ENCODE data around the gene TPCN2.
"Not testable (repeated sequence)": the region's sequence is repeated elsewhere in the genome, so short reads cannot be mapped to it uniquely, and the experiment has no call there.

The TPCN2 gene

DNA sequence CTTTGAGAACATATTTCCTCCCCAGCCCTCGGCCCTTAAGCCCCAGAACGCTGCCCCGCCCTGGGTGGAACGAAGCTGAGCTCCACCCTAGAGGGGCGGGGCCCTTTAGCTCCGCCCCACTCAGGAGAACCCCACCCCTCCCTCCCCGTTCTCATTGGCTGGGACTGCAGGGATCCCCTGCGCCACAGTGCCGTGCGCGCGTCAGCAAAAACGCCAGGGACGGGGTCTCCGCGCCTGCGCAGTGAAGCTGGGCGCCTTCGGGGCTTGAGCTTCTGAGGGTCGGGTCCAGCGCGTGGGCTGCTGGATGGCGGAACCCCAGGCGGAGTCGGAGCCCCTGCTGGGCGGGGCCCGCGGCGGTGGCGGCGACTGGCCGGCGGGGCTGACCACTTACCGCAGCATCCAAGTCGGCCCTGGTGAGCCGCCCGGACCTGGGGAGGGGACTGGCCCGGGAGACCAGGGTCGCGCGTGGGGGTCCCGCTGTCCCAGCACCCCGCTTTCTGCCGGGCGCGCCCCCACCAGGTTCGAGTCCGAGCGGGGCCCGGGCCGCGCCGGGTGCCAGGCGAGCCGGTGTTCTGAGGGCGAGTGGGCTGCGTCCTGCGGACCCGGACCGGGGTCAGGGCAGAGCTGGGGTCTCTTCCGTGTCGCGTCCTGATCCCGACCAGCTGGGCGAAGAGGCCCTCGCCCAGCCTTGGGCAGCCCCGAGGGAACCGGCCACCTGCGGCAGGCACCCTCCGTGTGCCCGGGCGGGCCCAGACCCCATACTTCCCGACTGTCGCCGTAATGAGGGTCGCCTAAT is at the start of gene TPCN2:
TPCN2 (plus strand) TSS at position 239 of the 796 bp plus-strand sequence; CDS start at position 305, 66 bp downstream.
- peak within 1 kb of the TSS; percentile 95 for H3K27ac Mint-ChIP-seq
- H3K4me1 Mint-ChIP-seq = peaks cover 39 to 57% of the 10 kb centered on the region in 2 donors
- DNase-seq (peak; percentile 90), ATAC-seq (replicated peaks) (peak; percentile 91 to 96)
- no peaks in the 10 kb centered on the region for H3K9me3 Mint-ChIP-seq
- H3K4me3 Mint-ChIP-seq = peak within 1 kb of the TSS; percentile 86 to 89
- H3K27me3 Mint-ChIP-seq = peaks cover 5 to 13% of the 10 kb centered on the region in 2 donors
- H3K36me3 Mint-ChIP-seq = peaks cover 16 to 17% of the 10 kb centered on the region in 2 donors

DNA sequence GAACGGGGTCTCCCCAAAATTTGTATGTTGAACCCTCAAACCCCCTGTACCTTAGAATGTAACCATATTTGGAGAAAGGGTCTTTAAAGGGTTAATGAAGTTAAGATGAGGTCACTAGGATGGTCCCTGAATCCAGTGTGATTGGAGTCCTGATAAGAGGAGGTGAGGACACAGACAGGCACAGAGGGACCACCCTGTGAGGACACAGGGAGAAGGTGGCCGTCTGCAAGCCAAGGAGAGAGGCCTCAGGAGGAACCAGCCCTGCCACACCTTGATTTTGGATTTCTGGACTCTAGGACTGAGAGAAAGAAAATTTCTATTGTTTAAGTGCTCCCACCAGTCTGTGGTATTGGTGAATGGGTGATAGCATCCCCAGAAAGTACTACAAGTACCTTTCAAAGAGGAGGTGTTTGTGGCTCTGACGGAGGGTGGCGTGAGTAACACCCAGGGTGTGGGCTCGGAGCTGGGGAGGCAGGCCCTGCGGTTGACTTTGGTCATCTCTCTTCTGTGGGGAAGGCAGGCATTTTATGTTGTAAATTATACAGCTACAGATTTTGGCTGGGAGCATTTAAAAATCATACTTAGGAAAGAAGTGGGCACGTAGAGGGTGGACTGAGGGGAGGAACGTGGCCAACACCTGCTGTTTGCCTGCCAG is 49.5 kb upstream of the TPCN2 start:
- DNase-seq (no peak), ATAC-seq (replicated peaks) (no peak)
- Mint-ChIP-seq H3K4me1 (no peaks in the 10 kb centered on the region), H3K27ac (no peak overlapping the region), H3K4me3 (no peak overlapping the region), H3K27me3 (peaks cover 16 to 36% of the 10 kb centered on the region in 2 donors), H3K9me3 (no peaks in the 10 kb centered on the region), H3K36me3 (no peaks in the 10 kb centered on the region)

DNA sequence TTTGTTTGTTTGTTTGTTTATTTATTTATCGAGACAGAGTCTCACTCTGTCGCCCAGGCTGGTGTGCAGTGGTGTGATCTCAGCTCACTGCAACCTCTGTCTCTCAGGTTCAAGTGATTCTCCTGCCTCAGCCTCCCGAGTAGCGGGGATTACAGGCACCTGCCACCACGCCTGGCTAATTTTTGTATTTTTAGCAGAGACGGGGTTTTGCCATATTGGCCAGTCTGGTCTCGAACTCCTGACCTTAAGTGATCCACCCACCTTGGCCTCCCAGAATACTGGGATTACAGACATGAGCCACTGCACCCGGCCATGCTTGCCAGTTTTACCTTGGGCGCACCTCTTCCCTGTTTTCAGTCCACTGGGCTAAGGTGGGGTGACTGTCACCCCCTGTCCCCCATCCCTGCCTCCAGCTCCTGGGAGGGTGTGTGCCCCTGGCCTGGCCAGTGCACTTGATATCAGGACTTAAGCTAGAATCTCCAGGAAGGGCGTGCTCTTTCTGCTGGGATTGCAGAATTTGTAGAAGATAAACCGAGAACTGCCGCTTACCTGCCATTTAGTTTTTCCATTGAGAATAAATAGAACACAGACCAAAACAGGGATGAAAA is 48.9 kb upstream of the TPCN2 start:
- ATAC-seq (replicated peaks); H3K36me3 Mint-ChIP-seq; H3K4me3 Mint-ChIP-seq; H3K4me1 Mint-ChIP-seq; DNase-seq; H3K27ac Mint-ChIP-seq; H3K9me3 Mint-ChIP-seq: not testable (repeated sequence)
- peaks cover 16 to 35% of the 10 kb centered on the region in 2 donors for H3K27me3 Mint-ChIP-seq

DNA sequence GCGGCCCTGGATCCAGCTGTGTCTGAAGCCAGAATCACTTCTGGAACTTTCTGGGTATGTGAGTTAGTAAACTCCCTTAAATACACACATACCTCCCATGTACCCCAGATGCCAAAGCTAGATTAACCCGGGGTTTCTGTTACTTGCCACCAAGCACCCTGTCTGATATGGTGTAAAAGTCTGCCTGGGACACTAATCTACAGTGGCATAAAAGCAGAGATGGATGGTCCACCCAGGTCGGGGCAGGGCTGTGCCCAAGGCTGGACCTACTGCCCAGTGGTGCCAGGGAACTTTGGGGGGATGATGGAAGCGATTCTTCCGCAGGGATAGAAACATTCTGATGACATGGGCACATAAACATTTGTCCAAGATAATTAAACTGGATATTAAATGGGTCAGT is 48.3 kb upstream of the TPCN2 start:
- Mint-ChIP-seq H3K4me3 (no peak overlapping the region), H3K9me3 (no peaks in the 10 kb centered on the region), H3K4me1 (no peaks in the 10 kb centered on the region), H3K27ac (no peak overlapping the region), H3K27me3 (peaks cover 20 to 39% of the 10 kb centered on the region in 2 donors), H3K36me3 (no peaks in the 10 kb centered on the region)
- DNase-seq (no peak), ATAC-seq (replicated peaks) (no peak)

DNA sequence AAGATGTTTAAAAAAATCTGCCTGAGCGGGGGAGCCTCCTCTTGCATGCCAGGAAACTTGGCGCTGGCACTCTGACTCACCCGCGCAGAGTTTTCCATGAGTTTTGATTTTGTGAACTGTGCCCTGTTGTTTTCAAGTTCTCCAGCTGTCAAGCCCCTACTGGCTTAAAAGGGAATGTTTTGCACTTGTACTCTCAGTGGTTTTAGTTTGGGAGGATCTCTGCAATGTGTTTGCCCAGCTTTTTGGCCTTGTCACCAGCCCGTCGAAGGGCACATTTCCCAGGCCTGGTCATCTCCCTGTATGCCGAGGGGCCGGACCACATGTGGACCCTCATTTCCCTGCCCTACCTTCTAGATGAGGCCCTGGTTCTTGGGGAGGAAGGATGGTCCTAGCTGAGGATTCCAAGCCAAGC is 47.9 kb upstream of the TPCN2 start:
- ATAC-seq (replicated peaks) = no peak
- Mint-ChIP-seq H3K4me3 (no peak overlapping the region), H3K27me3 (peaks cover 24 to 44% of the 10 kb centered on the region in 2 donors), H3K9me3 (no peaks in the 10 kb centered on the region), H3K27ac (no peak overlapping the region), H3K4me1 (no peaks in the 10 kb centered on the region), H3K36me3 (no peaks in the 10 kb centered on the region)
- no peak for DNase-seq

DNA sequence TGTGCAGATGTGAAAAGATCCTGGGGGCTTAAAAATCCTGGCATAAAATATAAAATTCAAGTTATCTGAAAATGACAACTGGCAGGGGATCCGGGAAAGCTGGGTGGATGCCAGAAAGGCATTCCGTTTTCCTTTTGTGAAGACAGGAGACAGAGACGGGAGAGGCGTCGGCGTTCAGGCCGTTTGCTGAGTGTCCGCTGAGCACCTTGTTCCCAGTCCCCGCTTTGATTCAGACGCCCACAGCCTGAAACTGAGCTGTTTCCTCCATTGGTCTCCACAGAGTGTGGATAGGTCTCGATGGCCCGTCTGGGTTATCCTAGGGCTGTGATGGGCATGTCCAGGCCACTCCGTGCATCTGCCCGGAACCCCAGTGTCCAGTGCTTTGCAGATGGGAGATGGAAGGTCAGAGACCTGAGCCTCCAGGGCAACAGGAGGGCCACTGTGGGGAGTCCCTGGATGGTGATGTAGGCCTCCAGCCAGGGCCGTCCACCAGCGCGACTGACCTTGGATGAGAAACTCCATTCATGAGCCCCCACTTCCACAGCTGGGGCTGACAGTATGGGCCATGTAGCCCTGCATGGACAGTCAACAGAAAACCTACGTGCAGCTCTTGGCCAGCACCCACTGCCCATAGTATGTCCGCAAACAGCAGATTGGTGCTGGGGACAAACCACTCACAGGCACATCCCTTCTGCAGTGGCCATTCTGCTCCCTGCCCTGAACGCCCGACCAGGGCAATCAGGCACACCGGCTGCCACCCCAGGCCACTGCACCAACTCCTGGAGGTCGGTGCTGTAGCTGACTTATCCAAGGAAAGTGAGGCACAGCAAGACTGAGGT is 47.3 kb upstream of the TPCN2 start:
- Mint-ChIP-seq H3K4me3 (no peak overlapping the region), H3K4me1 (no peaks in the 10 kb centered on the region), H3K27me3 (peaks cover 29 to 47% of the 10 kb centered on the region in 2 donors), H3K27ac (no peak overlapping the region), H3K36me3 (no peaks in the 10 kb centered on the region), H3K9me3 (no peaks in the 10 kb centered on the region)
- no peak for ATAC-seq (replicated peaks)
- no peak for DNase-seq

DNA sequence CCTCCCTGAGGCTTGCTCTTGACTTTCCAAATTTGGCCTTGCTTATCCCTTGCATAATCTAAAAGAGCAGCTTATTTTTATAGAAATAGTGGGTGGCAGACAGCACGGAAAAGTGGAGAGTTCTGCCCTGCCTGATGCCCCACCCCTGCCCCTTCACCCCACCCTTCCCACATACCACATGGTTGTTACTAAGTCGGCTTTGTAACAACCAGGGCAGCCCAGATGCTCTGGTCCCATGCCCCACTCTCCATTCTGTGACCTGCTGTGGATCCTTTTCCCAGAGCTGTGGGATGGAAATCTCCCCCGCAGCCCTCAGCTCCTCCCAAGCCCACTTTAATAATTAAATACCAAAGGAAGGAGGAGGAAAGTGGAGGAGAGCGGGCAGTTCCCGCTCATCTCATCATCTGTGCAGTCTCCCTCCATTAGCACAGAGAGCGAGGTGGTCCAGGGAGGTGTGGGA is 46.6 kb upstream of the TPCN2 start:
- no peaks in the 10 kb centered on the region for H3K4me1 Mint-ChIP-seq
- ATAC-seq (replicated peaks) = no peak
- no peaks in the 10 kb centered on the region for H3K36me3 Mint-ChIP-seq
- no peak for DNase-seq
- no peak overlapping the region for H3K4me3 Mint-ChIP-seq
- H3K27ac Mint-ChIP-seq = no peak overlapping the region
- H3K9me3 Mint-ChIP-seq = no peaks in the 10 kb centered on the region
- H3K27me3 Mint-ChIP-seq = peaks cover 24 to 49% of the 10 kb centered on the region in 2 donors

DNA sequence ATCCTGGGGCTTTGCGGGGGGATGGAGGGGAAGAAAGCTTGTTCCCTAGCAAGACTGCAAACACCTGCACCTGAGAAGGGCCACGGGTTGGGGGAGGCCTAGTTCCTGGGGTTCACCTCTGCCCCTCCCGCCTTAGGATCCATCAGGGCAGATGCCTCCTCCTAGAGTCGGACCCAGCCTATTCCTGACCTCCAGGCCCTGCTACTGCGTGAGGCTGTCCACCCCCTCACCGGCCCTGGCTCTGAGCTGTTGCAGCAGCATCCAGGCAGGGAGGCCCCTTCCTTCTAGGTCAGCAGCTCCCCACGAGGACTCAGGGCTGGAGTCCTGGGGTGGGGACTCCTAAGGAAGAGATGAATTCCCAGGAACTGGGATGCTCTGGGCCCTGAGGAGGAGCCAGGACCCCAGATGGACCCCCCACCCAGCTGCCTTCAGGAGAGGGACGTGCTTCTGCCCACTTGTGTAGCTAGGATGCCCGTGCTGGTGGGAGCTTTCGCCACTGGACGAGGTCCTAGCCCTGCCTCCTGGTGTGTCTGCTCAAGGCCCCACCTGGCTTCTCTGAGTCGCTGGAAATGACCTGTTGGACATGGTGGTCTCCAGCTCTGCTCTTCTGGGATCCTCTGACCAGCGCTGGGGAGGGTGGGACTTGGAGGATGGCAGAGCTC is 46.0 kb upstream of the TPCN2 start:
- ATAC-seq (replicated peaks) = no peak
- H3K27ac Mint-ChIP-seq = no peak overlapping the region
- peaks cover 24 to 53% of the 10 kb centered on the region in 2 donors for H3K27me3 Mint-ChIP-seq
- H3K4me3 Mint-ChIP-seq = no peak overlapping the region
- no peak for DNase-seq
- H3K36me3 Mint-ChIP-seq = no peaks in the 10 kb centered on the region
- no peaks in the 10 kb centered on the region for H3K9me3 Mint-ChIP-seq
- no peaks in the 10 kb centered on the region for H3K4me1 Mint-ChIP-seq

DNA sequence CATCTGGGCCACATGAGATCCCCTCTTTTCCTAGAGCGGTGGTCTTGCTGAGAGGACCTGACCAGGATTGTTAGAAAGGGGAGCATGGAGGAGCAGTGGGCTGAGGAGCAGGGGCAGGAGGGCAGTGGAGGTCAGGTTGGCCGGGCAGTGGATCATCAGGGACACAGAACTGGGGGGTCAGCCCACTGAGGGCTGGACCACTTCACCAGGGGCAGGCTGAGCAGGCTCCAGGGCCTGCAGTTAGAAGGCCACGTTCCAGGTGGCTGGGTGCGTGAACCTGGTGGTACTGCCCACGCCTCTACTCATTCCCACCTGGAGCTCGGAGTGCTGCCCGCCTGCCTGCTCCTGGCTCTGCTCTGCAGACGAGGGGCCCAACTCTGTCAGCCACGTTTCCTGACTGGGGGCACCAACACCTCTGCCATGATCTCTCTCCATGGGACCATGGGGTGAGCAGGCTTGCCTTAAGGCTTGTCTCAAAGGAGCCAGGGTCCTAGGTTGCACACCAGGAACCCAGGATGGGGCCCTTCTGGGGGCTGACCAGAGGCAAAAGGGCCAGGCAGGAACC is 45.3 kb upstream of the TPCN2 start:
- no peak for DNase-seq
- ATAC-seq (replicated peaks) = no peak
- H3K9me3 Mint-ChIP-seq = no peaks in the 10 kb centered on the region
- H3K27me3 Mint-ChIP-seq = peaks cover 28 to 50% of the 10 kb centered on the region in 2 donors
- no peak overlapping the region for H3K4me3 Mint-ChIP-seq
- no peak overlapping the region for H3K27ac Mint-ChIP-seq
- no peaks in the 10 kb centered on the region for H3K4me1 Mint-ChIP-seq
- H3K36me3 Mint-ChIP-seq = no peaks in the 10 kb centered on the region

DNA sequence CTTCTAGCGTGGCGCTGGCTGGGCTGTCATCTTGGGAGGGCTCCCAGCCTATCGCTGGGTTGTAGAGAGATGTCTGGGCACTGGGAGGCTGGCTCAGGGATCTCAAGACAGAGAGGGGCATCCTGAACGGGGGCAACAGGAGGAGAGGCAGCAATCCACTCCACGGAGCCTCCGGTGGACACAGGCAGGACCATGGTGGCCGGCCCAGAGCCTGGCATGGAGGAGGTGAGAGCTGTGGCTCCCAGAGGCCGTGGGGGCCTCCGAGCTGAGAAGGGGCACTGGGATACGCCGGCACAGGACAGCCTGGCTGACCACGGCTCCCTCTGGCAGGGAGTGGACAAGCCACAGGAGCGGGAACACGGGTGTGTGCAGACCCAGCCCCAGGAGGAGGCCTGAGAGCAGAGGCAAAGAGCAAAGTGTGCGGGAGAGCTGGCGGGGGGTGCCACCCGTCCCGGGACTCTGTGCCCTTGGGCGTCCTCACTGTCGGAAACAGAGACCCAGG is 44.8 kb upstream of the TPCN2 start:
- no peak for ATAC-seq (replicated peaks)

DNA sequence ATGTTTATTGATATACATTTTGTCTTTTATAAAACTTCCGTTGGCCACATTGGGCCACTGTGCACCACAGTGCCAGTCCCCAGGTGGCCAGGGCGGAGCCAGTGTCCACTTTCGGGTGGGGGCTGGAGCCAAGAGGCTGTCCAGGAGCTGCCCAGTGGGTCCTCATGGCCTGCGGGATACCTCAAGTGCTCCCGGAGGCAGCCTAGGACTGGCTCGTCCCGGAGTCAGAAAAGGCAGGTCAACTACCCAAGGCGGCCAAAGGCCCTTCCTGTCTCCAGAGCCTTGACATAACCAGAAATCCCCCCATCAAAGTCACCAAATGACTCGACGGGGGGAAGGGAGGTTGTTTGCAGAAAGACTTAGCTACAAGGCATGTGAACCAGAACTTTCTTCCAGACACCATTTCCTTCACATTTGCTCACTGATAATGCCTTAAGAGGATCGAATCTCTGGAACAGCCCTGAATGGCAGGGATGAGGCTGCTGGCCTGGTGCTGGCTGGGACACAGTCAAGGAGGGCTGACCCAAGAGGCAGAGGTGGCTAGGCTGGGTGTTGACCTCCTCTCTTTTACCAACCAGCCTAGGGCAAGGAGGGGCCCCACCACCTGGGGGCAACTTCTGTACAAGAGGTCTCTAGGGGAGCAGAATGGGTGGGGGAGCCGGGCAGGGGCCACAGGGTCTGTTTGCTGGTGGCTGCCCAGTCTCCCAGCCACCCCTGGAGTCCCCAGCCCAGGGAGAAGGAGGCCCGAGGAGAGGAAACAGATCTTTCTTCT is 44.1 kb upstream of the TPCN2 start:
- Mint-ChIP-seq H3K27me3 (peaks cover 28 to 49% of the 10 kb centered on the region in 2 donors), H3K4me3 (no peak overlapping the region), H3K4me1 (no peaks in the 10 kb centered on the region), H3K36me3 (no peaks in the 10 kb centered on the region), H3K9me3 (no peaks in the 10 kb centered on the region), H3K27ac (no peak overlapping the region)
- no peak for DNase-seq
- no peak for ATAC-seq (replicated peaks)

More for the DNA sequence above, 44.8 kb upstream of the TPCN2 start:
- Mint-ChIP-seq H3K4me1 (no peaks in the 10 kb centered on the region), H3K9me3 (no peaks in the 10 kb centered on the region), H3K4me3 (no peak overlapping the region), H3K27ac (no peak overlapping the region), H3K27me3 (peaks cover 30 to 47% of the 10 kb centered on the region in 2 donors), H3K36me3 (no peaks in the 10 kb centered on the region)
- DNase-seq = no peak

DNA sequence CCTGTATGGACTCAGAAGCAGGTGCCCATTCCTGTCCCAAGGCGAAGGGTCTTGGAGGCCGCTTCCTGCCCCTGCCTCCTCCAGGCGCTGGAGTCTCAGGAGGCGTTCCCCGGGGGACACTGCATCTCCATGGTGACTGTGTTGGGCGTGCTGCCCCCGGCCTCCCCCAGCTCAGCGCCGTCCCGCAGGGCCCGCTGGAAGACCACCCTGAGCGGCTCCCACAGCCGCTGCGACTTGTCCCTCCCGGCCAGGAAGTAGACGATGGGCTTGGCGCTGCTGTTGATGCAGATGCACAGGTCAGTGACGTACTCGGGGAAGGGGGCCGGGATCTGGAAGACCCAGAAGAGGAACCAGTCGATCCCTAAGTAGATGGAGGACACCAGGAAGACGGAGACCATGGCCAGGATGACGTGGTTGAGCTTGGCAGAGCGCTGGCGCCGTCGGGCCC is 43.5 kb upstream of the TPCN2 start:
- Mint-ChIP-seq H3K27ac (no peak overlapping the region), H3K36me3 (no peaks in the 10 kb centered on the region), H3K9me3 (no peaks in the 10 kb centered on the region), H3K4me3 (no peak overlapping the region), H3K4me1 (no peaks in the 10 kb centered on the region), H3K27me3 (peaks cover 33 to 55% of the 10 kb centered on the region in 2 donors)
- no peak for ATAC-seq (replicated peaks)
- no peak for DNase-seq

All from stimulated activated naive B cell treated with anti-CD40 and anti-IgM and Interleukin-4, amounts not matched to agents 10 μg/mL and 1 μg/mL and 100 μg/mL, for 72 hours (primary cell).